Measurements from ENCODE around the gene LASP1NB.

LASP1NB gene

GRCh38 chr17:38898812-38899348 lies 26.5 kb upstream of the LASP1NB start:
- ChIA-PET POLR2A (no interaction called here), CTCF (interaction anchor here (1.3 kb wide), 2 partner anchors 16 to 276 kb away, joined by 3 read pairs; no protein-coding TSS in a partner anchor)
- Histone ChIP-seq H3K4me2 (no peak overlapping the region), H3K27ac (ENCODE audit: low read depth in 2 of 2, low read length in 1 of 2) (peak overlapping the region; percentile 8 to 27; a peak in 2 of 4 replicates), H3K79me2 (ENCODE audit: insufficient read depth) (peaks cover 78% of the 10 kb centered on the region), H3K4me1 (ENCODE audit: control insufficient read depth in 1 of 2, insufficient read depth in 2 of 2, low read depth in 1 of 2, low read length in 1 of 2) (peaks cover 11 to 29% of the 10 kb centered on the region in 2 experiments; a peak in 1 of 4 replicates), H3K9me3 (no peaks in the 10 kb centered on the region), H4K20me1 (ENCODE audit: insufficient read depth) (peaks cover 81% of the 10 kb centered on the region), H3F3A (replicated peaks; ENCODE audit: insufficient read depth) (peaks cover 41% of the 10 kb centered on the region), H2AFZ (ENCODE audit: low read depth) (no peak overlapping the region), H3K4me3 (ENCODE audit: low read depth in 2 of 2, low read length in 1 of 2) (no peak overlapping the region), H3K27me3 (ENCODE audit: insufficient read depth) (no peaks in the 10 kb centered on the region), H3K36me3 (replicated peaks in 1 of 2; ENCODE audit: control insufficient read depth in 1 of 2, insufficient read depth in 2 of 2, low read length in 1 of 2) (peaks cover 34 to 38% of the 10 kb centered on the region in 2 experiments), H3K9ac (no peak overlapping the region), H3K9me2 (no peaks in the 10 kb centered on the region)
- DNase-seq: no peak
- WGBS (ENCODE audit: low lambda C conversion rate): 94% methylated on average over 10 of the region's 11 CpGs
- TF ChIP-seq RFX5 (IDR thresholded peaks at IDR 0.05; ENCODE audit: low read length) (no peak), USF1 (IDR thresholded peaks at IDR 0.05; ENCODE audit: borderline replicate concordance, low read depth) (no peak), RAD21 (IDR thresholded peaks at IDR 0.05; ENCODE audit: low read length) (no peak), IRF3 (IDR thresholded peaks at IDR 0.05; ENCODE audit: low read depth, low read length) (no peak), FOXM1 (IDR thresholded peaks at IDR 0.05; ENCODE audit: low read depth) (no peak), TCF12 (IDR thresholded peaks at IDR 0.05) (no peak), POLR2AphosphoS5 (IDR thresholded peaks at IDR 0.05; ENCODE audit: low read depth, low read length) (no peak), FOSL2 (IDR thresholded peaks at IDR 0.05; ENCODE audit: borderline replicate concordance, low read depth) (no peak)

- WGBS (ENCODE audit: low lambda C conversion rate): 97% methylated on average over 5 of the region's 5 CpGs
- no peak overlapping the region; the same call in 1 of the 2 replicates for H3K4me2 ChIP-seq
- H3K27me3 ChIP-seq (ENCODE audit: insufficient read depth): no peaks in the 10 kb centered on the region
- peaks cover 84% of the 10 kb centered on the region for H3K79me2 ChIP-seq (ENCODE audit: insufficient read depth)
- peak overlapping the region; percentile 8 to 27; a peak in 1 of 4 replicates for H3K27ac ChIP-seq (ENCODE audit: low read depth in 2 of 2, low read length in 1 of 2)
- peaks cover 85% of the 10 kb centered on the region for H4K20me1 ChIP-seq (ENCODE audit: insufficient read depth)
- H3K9ac ChIP-seq: no peak overlapping the region
- ChIA-PET CTCF (interaction anchor here (1.3 kb wide), 2 partner anchors 16 to 275 kb away, joined by 3 read pairs; no protein-coding TSS in a partner anchor), POLR2A (no interaction called here)
- no peak overlapping the region for H3K4me3 ChIP-seq (ENCODE audit: low read depth in 2 of 2, low read length in 1 of 2)
- peaks cover 31 to 41% of the 10 kb centered on the region in 2 experiments for H3K36me3 ChIP-seq (replicated peaks in 1 of 2; ENCODE audit: control insufficient read depth in 1 of 2, insufficient read depth in 2 of 2, low read length in 1 of 2)
- TF ChIP-seq FOSL2 (IDR thresholded peaks at IDR 0.05; ENCODE audit: borderline replicate concordance, low read depth): no peak
- no peak for TF ChIP-seq CHD2 (IDR thresholded peaks at IDR 0.05; ENCODE audit: low read length, partially characterized antibody)
- TF ChIP-seq FOXJ3 (CRISPR knock-in tag; IDR thresholded peaks at IDR 0.05): no peak
- TF ChIP-seq POLR2AphosphoS5 (IDR thresholded peaks at IDR 0.05; ENCODE audit: low read depth, low read length): no peak
- no peak for TF ChIP-seq REST (IDR thresholded peaks at IDR 0.05; ENCODE audit: low read depth, low read length)
- TF ChIP-seq SIN3A (IDR thresholded peaks at IDR 0.05; ENCODE audit: borderline replicate concordance, low read depth, low read length): no peak
- no peak for TF ChIP-seq TEAD4 (IDR thresholded peaks at IDR 0.05; ENCODE audit: borderline replicate concordance, insufficient read depth)
- H3F3A ChIP-seq (replicated peaks; ENCODE audit: insufficient read depth): peaks cover 43% of the 10 kb centered on the region
- H3K9me3 ChIP-seq: no peaks in the 10 kb centered on the region
- DNase-seq: no peak
- H3K9me2 ChIP-seq: no peaks in the 10 kb centered on the region
- H2AFZ ChIP-seq (ENCODE audit: low read depth): no peak overlapping the region
- H3K4me1 ChIP-seq (ENCODE audit: control insufficient read depth in 1 of 2, insufficient read depth in 2 of 2, low read depth in 1 of 2, low read length in 1 of 2): peaks cover 11 to 29% of the 10 kb centered on the region in 2 experiments; a peak in 1 of 4 replicates
These were observed 26.0 kb upstream of the LASP1NB start for GRCh38 chr17:38899421-38899820.

All from SK-N-SH (cell line).